ENCODE data around the gene TAF11. TPM values are rescaled to one million over a fixed set of nuclear protein-coding genes. Genes with fewer than 3 reads are reported as not detected.

The TAF11 gene
- total RNA-seq, 4 donors from 2014 or later, result 16.9 to 33.9 (median 26.4) TPM

DNA sequence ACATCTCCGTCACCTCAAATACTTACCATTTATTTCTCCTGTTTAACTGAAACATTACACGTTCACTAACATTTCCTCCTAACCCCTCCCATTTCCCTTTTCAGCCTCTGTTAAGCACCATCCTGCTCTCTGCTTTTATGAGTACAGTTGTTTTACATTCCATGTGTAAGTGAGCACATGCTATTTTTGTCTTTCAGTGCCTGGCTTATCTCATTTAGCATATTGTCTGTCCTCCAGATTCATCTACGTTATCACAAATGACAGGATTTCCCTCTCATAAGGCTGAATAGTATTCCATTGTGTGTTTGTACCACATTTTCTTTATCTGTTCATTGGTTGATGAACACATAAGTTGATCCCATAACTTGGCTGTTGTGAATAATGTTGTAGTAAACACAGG lies 22.7 kb downstream of the TAF11 start:
- H3K27ac ChIP-seq, result no peak overlapping the region
- WGBS, result 78% methylated on average over 3 of the region's 3 CpGs
- no peaks in the 10 kb centered on the region for H3K27me3 ChIP-seq
- no peaks in the 10 kb centered on the region for H3K9me3 ChIP-seq
- peaks cover 21% of the 10 kb centered on the region for H3K36me3 ChIP-seq
- H3K4me3 ChIP-seq, result no peak overlapping the region
- TF ChIP-seq EP300 (IDR thresholded peaks at IDR 0.05) (no peak), POLR2A (IDR thresholded peaks at IDR 0.05) (no peak), POLR2AphosphoS5 (IDR thresholded peaks at IDR 0.05) (no peak)
- TF ChIP-seq, protein P1, sequence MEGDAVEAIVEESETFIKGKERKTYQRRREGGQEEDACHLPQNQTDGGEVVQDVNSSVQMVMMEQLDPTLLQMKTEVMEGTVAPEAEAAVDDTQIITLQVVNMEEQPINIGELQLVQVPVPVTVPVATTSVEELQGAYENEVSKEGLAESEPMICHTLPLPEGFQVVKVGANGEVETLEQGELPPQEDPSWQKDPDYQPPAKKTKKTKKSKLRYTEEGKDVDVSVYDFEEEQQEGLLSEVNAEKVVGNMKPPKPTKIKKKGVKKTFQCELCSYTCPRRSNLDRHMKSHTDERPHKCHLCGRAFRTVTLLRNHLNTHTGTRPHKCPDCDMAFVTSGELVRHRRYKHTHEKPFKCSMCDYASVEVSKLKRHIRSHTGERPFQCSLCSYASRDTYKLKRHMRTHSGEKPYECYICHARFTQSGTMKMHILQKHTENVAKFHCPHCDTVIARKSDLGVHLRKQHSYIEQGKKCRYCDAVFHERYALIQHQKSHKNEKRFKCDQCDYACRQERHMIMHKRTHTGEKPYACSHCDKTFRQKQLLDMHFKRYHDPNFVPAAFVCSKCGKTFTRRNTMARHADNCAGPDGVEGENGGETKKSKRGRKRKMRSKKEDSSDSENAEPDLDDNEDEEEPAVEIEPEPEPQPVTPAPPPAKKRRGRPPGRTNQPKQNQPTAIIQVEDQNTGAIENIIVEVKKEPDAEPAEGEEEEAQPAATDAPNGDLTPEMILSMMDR (IDR thresholded peaks at IDR 0.05), result no peak
- DNase-seq (ENCODE audit: low spot score in 2 of 2), result no peak
- no peaks in the 10 kb centered on the region for H3K4me1 ChIP-seq

DNA sequence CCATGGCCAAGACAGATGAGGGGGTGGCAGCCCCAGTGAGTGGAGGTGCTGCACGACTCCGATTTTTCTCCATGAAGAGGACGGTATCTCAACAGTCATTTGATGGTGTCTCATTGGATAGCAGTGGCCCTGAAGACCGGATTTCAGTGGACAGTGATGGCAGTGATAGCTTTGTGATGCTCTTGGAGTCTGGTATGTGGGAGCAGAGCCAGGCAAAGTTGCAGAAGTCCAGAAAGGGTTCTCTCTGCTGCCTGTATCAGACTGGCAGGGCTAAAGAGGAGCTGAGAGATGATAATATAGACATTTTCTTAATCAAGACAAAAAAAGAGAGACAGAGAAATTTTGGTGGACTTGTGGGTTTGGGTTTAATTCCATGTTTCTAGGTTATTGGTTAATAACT lies 23.8 kb downstream of the TAF11 start:
- H3K9me3 ChIP-seq, result no peaks in the 10 kb centered on the region
- H3K36me3 ChIP-seq, result peaks cover 28% of the 10 kb centered on the region
- WGBS, result 81% methylated on average over 4 of the region's 4 CpGs
- no peaks in the 10 kb centered on the region for H3K4me1 ChIP-seq
- H3K27ac ChIP-seq, result no peak overlapping the region
- no peaks in the 10 kb centered on the region for H3K27me3 ChIP-seq
- no peak for DNase-seq (ENCODE audit: low spot score in 2 of 2)
- TF ChIP-seq EP300 (IDR thresholded peaks at IDR 0.05) (no peak), POLR2A (IDR thresholded peaks at IDR 0.05) (no peak), POLR2AphosphoS5 (IDR thresholded peaks at IDR 0.05) (no peak)
- TF ChIP-seq, protein P1 (IDR thresholded peaks at IDR 0.05), result no peak
- H3K4me3 ChIP-seq, result no peak overlapping the region

DNA sequence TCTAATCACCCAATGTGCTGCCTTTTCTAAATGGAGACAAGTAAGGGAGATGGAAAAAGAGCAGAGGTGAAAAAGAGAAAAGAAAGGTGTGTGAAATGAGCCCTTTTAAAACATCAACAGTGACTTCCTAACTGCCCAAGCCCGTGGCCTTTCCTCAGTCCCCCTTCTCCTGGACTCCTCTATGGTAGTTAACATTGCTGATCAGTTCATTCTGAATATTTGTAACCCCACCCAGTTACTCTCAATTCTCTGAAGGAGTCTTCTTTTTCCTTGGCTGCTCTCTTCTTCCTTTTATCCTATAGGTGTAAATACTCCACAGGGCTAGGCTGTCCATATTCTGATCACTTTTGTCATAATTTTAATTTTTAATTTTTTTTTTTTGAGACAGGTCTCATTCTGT lies 27.1 kb downstream of the TAF11 start:
- Histone ChIP-seq H3K9me3 (no peaks in the 10 kb centered on the region), H3K4me3 (no peak overlapping the region), H3K27ac (no peak overlapping the region), H3K36me3 (peaks cover 48% of the 10 kb centered on the region), H3K4me1 (no peaks in the 10 kb centered on the region), H3K27me3 (no peaks in the 10 kb centered on the region)
- WGBS, result 96% methylated on average over 1 of the region's 1 CpG
- DNase-seq (ENCODE audit: low spot score in 2 of 2), result no peak
- TF ChIP-seq EP300 (IDR thresholded peaks at IDR 0.05), result no peak
- TF ChIP-seq POLR2AphosphoS5 (IDR thresholded peaks at IDR 0.05), result no peak
- TF ChIP-seq POLR2A (IDR thresholded peaks at IDR 0.05), result no peak
- TF ChIP-seq, protein P1 (IDR thresholded peaks at IDR 0.05), result no peak

DNA sequence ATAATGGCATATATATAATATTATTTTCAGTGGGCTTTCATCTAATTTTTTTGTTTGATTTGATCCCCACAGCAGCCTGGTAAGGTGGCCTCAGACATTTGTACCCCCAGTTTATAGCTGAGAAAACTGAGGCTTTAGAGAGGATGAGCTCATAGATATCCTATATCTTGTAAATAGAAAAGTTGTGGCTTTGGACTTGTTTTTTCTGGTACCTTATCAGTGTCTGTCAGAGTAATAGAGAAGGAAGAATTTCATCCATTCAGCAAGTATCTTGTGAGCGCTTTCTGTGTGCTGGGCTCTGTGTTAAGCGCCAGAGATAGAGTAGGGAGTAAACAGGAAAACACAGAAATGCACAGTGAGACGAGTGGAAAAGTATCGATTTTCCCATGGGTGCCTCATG lies 27.9 kb downstream of the TAF11 start:
- no peak for TF ChIP-seq POLR2A (IDR thresholded peaks at IDR 0.05)
- no peak for TF ChIP-seq POLR2AphosphoS5 (IDR thresholded peaks at IDR 0.05)
- TF ChIP-seq, protein P1 (IDR thresholded peaks at IDR 0.05), result no peak
- TF ChIP-seq EP300 (IDR thresholded peaks at IDR 0.05), result no peak
- no peaks in the 10 kb centered on the region for H3K4me1 ChIP-seq
- H3K9me3 ChIP-seq, result no peaks in the 10 kb centered on the region
- H3K36me3 ChIP-seq, result peaks cover 55% of the 10 kb centered on the region
- no peak overlapping the region for H3K4me3 ChIP-seq
- no peaks in the 10 kb centered on the region for H3K27me3 ChIP-seq
- DNase-seq (ENCODE audit: low spot score in 2 of 2), result no peak
- WGBS, result 92% methylated on average over 4 of the region's 4 CpGs
- H3K27ac ChIP-seq, result no peak overlapping the region

DNA sequence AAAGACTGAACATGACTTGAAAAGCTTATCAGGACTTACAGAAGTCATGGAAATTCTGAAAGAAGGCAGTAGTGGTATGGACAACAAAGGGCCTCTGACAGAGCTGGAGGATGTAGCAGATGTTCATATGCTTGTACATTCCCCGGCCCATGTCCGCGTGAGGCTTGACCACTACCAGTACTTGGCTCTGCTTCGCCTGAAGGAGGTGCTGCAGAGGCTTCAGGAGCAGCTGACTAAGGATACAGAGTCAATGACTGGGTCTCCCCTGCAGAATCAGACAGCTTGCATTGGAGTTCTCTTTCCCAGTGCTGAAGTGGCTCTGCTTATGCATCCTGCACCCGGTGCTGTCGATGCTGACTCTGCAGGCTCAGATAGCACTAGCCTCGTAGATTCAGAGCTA lies 29.2 kb downstream of the TAF11 start:
- no peak for DNase-seq (ENCODE audit: low spot score in 2 of 2)
- Histone ChIP-seq H3K36me3 (peaks cover 55% of the 10 kb centered on the region), H3K4me1 (no peaks in the 10 kb centered on the region), H3K4me3 (no peak overlapping the region), H3K27me3 (no peaks in the 10 kb centered on the region), H3K27ac (no peak overlapping the region), H3K9me3 (no peaks in the 10 kb centered on the region)
- TF ChIP-seq POLR2A (IDR thresholded peaks at IDR 0.05), result no peak
- TF ChIP-seq, protein P1 (IDR thresholded peaks at IDR 0.05), result no peak
- no peak for TF ChIP-seq POLR2AphosphoS5 (IDR thresholded peaks at IDR 0.05)
- no peak for TF ChIP-seq EP300 (IDR thresholded peaks at IDR 0.05)
- 89% methylated on average over 5 of the region's 7 CpGs for WGBS
